ENCODE measurements around the gene ADAM12.
"Not testable (repeated sequence)": the region's sequence is repeated elsewhere in the genome, so short reads cannot be mapped to it uniquely, and the experiment has no call there.

Gene ADAM12

GRCh38 chr10:126054191-126054590 is 334.1 kb downstream of the ADAM12 start:
- no peak for DNase-seq (ENCODE audit: low spot score)

GRCh38 chr10:126052171-126052570 is 336.1 kb downstream of the ADAM12 start:
- DNase-seq (ENCODE audit: low spot score): no peak

- peak; percentile 38 for DNase-seq (ENCODE audit: low spot score)
Measured at GRCh38 chr10:126049759-126050700, 338.2 kb downstream of the ADAM12 start.

GRCh38 chr10:126047749-126048148 is 340.5 kb downstream of the ADAM12 start:
- not testable (repeated sequence) for DNase-seq (ENCODE audit: low spot score)

GRCh38 chr10:126046831-126047230 is 341.4 kb downstream of the ADAM12 start:
- no peak for DNase-seq (ENCODE audit: low spot score)

GRCh38 chr10:126045861-126046260 is 342.4 kb downstream of the ADAM12 start:
- DNase-seq (ENCODE audit: low spot score): no peak

- DNase-seq (ENCODE audit: low spot score): no peak
Measured at GRCh38 chr10:126043389-126043788, 344.9 kb downstream of the ADAM12 start.

GRCh38 chr10:126042906-126043305 is 345.4 kb downstream of the ADAM12 start:
- no peak for DNase-seq (ENCODE audit: low spot score)

GRCh38 chr10:126042354-126042753 is 345.9 kb downstream of the ADAM12 start:
- DNase-seq (ENCODE audit: low spot score): no peak

- DNase-seq (ENCODE audit: low spot score): peak; percentile 90
Measured at GRCh38 chr10:126041804-126042231, 346.5 kb downstream of the ADAM12 start.

GRCh38 chr10:126041117-126041516 is 347.2 kb downstream of the ADAM12 start:
- DNase-seq (ENCODE audit: low spot score): no peak

GRCh38 chr10:126037946-126038345 is 350.3 kb downstream of the ADAM12 start:
- DNase-seq (ENCODE audit: low spot score): no peak

GRCh38 chr10:126036515-126036914 is 351.8 kb downstream of the ADAM12 start:
- DNase-seq (ENCODE audit: low spot score): no peak

GRCh38 chr10:126034586-126034985 is 353.7 kb downstream of the ADAM12 start:
- no peak for DNase-seq (ENCODE audit: low spot score)

- no peak for DNase-seq (ENCODE audit: low spot score)
Measured at GRCh38 chr10:126029999-126030398, 358.3 kb downstream of the ADAM12 start.

- no peak for DNase-seq (ENCODE audit: low spot score)
Measured at GRCh38 chr10:126027692-126028091, 360.6 kb downstream of the ADAM12 start.

GRCh38 chr10:126022841-126023240 is 365.4 kb downstream of the ADAM12 start:
- no peak for DNase-seq (ENCODE audit: low spot score)

- no peak for DNase-seq (ENCODE audit: low spot score)
Measured at GRCh38 chr10:126021833-126022500, 366.3 kb downstream of the ADAM12 start.

GRCh38 chr10:126017961-126018560 is 370.2 kb downstream of the ADAM12 start:
- DNase-seq (ENCODE audit: low spot score): no peak

GRCh38 chr10:126016882-126017281 is 371.4 kb downstream of the ADAM12 start:
- no peak for DNase-seq (ENCODE audit: low spot score)

GRCh38 chr10:126016156-126016805 is 372.0 kb downstream of the ADAM12 start:
- DNase-seq (ENCODE audit: low spot score): no peak

- no peak for DNase-seq (ENCODE audit: low spot score)
Measured at GRCh38 chr10:126015413-126015812, 372.9 kb downstream of the ADAM12 start.
